ENCODE data around the gene LZTR1.
"Not testable (repeated sequence)": the region's sequence is repeated elsewhere in the genome, so short reads cannot be mapped to it uniquely, and the experiment has no call there.

The LZTR1 gene

DNA sequence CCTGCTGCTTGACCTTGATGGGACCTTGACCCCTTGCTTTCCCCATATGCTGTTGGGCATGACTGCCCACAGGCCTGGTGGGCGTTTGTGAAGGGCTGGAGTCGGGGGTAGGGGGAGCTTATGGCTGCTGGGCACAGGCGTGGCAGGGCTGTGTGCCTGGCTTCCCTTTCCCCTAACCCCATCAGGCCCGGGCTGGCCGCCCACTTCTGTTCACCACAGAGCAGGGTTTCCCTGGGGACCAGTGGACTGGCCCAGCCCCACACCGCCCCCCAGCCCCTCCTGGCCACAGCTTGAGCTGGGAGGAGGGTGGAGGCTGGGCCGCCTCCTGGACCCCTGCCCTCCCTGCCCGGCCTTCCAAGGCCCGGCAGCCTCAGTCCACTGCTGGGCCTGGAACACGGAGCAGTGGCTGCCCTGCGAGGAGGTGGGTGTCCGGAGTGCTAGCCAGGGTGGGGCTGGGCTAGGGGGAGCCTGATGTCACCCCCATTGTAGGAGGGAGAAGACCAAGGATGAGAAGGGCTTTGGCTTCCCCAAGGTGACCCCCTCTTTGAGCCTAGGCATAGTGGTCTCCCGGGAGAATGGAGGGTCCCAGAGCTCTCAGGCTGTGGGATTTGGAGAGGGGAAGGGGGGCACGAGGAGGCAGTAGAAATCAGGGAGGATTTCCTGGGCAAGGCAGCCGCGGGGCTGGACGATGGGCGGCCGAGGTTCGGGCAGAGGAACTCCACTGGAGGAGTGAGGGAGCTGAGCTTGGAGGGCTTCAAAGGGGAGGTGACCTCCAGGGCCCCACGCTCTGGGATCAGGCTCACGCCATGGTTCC is 15.0 kb upstream of the LZTR1 start, which contains the start of gene AIFM3:
Gene AIFM3 (plus strand): TSS at position 373 of the 814 bp plus-strand sequence. CDS start 690 bp downstream, outside the sequence.
- no peak for DNase-seq

DNA sequence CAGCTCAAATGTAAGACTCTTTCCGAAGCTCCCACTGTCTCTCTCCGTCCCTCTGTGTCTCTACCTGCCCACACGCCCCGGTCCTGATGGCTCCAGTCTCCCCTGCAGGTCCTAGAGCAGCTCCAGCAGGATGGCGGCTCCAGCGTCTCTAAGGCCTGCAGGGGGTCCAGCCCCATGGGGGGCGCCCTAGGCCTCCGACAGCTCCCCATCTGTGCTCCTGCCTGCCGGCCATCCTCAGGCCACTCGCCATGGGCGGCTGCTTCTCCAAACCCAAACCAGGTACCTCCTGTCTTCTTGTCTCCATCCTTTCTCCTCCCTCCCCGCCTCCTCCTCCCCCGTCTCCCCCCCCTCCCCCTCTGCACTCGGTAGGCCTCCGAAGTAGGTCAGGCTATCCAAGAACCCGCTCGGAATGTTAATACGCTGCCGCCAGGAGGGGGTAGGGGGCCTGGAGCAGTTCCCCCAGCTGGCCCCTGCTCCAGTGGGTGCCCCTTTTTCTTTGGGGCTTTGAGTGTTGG is 14.3 kb upstream of the LZTR1 start:
- DNase-seq: no peak

DNA sequence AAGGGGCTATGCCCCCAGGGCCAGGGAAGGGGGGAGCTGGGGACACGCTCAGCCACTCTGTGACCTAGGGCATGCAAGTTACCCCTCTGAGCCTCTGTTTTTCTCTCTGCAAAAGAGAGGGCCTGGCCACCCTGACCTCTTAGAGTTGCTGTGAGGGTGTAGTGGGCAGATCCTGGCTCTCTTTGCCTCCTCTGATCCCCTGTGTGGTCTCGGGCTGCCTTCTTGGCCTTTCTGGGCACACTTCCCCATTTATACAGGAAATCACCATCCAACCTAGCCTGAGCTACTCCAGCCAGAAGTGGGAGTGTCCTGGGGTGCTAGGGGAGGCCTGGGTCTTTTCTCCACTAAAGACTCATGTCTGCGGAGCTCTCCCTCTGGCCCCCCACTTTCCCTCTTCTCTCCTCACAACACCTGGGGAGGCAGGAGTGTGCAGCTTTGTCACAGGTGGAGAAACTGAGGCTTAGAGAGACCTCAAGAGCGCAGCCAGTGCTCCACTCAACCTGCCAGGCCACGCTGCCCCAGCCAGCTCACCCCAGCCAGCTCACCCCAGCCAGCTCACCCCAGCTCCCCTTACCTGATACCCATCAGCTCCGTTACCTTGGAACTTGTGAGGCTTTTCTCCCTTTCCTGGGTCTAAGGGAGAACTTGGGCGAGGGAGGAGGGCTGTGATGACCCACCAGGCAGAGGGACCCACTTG is 13.7 kb upstream of the LZTR1 start:
- DNase-seq: no peak

DNA sequence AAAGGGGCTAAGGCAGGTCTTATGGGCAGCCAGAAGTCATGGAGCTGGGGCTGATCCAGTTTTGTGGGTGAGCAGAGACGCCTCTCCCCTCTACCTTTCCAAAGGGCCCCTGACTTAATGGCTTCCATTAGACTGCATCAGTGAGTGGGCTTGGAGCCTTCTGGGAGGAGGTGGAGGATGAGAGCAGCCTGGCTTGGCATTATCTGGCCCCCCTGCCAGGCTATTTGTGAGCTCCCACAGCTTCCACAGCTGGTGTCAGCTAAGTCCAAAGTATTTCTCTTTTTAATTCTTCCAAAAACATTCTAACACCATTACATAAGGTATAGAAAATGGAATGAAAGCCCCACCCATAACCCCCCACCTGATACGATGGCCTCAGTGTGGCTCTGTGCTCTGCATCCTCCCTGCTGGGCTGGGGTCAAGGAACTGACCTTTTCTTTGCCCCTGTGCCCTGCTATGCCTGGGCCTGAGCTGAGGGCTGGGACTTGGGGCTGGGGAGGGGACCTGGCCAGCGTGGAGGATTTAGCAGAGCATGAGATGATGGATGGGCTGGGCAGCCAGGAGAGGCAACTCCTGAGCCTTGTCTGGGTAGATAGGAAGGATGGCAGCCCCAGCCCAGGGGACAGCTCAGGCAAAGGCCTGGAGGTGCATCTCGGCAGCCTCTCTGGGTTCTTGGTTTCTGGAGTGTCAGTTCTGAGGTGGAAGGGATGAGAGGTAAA is 11.0 kb upstream of the LZTR1 start:
- no peak for DNase-seq

DNA sequence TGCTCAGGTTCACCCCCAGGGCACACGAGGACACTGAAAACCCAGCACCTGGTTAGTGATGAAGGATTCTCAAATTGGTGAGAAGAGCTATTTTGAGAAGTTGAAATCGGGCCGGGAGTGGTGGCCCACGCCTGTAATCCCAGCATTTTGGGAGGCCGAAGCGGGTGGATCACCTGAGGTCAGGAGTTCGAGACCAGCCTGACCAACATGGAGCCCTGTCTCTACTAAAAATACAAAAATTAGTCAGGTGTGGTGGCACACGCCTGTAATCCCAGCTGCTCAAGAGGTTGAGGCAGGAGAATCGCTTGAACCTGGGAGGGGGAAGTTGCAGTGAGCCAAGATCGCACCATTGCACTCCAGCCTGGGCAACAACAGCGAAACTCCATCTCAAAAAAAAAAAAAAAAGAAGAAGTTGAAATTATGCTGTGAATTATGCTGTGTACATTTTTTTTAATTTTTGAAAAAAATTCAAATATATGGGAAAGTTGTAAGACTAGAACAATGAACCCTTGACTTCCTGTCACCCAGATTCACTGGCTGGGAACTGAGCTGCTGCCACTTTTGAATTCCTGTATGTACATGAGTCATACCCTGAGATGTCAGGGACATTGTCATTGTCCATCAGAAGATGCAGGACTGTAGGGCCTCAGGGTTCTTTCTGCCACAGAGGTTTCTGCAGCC is 9.9 kb upstream of the LZTR1 start:
- not testable (repeated sequence) for DNase-seq

DNA sequence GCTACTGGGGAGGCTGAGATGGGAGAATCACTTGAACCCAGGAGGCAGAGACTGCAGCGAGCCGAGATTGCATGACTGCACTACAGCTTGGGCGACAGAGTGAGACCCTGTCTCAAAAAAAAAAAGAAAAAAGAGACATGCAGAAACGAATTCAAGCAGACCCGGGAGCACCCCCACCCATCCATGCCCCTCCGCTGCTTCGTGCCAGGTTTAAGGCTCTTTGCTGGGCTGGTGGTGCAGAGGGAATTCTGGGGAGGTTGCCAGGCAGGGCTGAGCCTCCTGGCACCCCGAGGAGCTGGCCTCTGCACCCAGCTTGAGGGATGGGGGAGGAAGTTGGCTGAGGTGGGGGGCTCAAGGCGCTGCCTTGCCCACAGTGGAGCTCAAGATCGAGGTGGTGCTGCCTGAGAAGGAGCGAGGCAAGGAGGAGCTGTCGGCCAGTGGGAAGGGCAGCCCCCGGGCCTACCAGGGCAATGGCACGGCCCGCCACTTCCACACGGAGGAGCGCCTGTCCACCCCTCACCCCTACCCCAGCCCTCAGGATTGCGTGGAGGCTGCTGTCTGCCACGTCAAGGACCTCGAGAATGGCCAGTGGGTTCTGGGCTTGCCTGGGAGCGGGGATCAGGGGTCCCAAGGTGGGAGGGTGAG is 9.0 kb upstream of the LZTR1 start:
- DNase-seq: no peak

DNA sequence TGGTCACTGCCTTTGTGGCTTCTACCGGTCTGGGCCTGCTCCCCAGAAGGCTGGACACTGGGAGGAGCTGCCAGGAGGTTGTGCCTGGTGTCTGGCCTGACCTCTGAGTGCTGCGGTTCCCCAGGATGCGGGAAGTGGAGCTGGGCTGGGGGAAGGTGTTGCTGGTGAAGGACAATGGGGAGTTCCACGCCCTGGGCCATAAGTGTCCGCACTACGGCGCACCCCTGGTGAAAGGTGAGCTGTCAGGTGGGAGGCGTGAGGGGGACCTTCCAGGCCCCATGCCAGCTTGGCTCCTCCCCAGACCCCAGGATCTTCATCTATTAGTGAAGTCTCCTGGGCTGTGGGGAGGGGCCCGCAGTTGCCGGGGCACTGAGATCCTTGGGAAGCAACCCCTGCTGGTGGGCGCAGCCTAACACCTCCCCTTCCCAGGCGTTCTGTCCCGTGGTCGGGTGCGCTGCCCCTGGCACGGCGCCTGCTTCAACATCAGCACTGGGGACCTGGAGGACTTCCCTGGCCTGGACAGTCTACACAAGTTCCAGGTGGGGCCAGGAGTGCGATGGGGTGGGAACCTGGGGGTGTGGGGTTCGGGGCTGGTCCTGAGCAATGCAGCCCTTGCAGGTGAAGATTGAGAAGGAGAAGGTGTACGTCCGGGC is 8.3 kb upstream of the LZTR1 start:
- DNase-seq: no peak

DNA sequence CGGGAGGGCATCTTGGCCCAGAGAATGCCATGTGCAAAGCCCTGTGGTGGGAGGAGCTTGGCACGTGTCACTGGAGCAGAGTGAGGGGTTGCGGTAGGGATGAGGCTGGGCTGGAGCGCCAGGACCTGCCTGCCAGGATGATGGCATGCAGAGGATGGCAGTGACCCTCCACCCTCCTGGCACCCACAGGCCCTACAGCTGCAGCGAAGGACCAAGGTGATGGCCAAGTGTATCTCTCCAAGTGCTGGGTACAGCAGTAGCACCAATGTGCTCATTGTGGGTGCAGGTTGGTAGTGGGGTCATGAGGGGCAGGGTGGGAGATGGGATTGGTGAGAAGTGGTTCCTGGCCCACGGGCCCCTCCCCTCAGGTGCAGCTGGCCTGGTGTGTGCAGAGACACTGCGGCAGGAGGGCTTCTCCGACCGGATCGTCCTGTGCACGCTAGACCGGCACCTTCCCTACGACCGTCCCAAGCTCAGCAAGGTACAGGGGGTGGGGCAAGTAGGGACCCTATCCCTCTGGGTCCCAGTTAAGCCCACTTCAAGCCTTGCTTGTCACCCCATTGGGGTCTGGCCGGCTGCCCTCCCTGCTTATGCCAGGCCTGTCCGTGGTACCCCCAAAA is 7.7 kb upstream of the LZTR1 start:
- DNase-seq: no peak

DNA sequence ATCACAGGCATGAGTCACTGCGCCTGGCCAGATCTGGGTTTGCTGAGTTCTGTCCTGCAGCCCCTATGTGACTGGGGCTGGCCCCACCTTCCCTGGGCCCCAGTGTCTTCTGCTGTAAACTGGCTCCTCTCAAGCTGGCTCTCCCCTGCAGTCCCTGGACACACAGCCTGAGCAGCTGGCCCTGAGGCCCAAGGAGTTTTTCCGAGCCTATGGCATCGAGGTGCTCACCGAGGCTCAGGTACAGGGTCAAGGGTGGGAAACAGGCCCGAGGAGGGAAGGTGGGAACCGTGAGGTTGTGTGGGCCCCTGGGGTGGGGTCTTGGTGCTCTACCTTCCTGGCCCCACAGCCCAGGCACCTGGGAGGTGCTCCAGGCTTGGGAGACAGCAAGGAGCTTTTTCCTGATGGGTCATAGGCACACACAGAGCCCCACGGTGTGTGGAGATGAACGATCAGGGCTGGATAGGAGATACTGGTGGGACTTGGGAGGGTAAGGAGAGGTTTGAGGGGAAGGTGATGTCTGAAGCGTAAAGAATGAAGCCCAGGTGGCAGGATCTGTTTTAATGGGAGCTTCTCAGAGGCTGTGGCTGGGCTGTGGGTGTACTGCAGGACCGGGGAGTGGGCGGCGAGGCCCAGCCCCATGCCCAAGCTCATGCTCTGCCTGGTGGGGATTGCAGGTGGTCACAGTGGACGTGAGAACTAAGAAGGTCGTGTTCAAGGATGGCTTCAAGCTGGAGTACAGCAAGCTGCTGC is 6.4 kb upstream of the LZTR1 start:
- DNase-seq: no peak

DNA sequence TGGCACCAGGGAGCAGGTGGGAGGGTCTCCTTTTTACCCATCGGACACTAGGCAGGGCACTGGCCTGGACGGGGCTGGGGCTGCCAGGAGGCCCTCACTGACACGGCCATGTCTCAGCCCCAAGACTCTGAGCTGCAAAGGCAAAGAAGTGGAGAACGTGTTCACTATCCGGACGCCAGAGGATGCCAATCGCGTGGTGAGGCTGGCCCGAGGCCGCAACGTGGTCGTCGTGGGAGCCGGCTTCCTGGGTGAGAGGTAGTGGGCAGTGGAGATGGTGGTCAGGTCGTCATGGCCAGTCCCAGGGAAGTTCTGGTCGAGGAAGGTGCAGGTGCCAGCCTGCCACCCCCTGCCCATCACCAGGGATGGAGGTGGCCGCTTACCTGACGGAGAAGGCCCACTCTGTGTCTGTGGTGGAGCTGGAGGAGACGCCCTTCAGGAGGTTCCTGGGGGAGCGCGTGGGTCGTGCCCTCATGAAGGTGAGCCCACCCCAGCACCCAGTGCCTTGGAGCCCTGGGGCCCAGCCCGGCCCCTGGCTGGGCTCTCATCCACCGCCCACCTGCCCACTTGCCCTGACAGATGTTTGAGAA is 5.7 kb upstream of the LZTR1 start:
- no peak for DNase-seq

DNA sequence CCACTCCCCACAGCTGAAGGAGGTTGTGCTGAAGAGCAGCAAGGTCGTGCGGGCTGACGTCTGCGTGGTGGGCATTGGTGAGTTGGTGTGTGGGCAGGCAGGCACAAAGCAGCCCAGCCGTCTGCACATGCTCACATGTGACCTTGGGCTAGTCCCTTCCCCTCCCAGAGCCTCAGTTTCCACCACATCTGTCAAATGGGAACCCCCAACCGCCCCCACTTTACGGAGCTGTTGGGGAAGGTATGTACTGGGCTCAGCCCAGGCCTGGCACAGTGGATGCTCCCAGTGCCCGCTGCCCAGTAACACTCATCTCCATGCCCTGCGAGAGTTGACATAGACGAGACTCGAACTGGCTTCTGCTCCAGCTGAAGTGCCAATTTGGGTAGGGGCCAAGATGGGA is 5.1 kb upstream of the LZTR1 start:
- DNase-seq: no peak

DNA sequence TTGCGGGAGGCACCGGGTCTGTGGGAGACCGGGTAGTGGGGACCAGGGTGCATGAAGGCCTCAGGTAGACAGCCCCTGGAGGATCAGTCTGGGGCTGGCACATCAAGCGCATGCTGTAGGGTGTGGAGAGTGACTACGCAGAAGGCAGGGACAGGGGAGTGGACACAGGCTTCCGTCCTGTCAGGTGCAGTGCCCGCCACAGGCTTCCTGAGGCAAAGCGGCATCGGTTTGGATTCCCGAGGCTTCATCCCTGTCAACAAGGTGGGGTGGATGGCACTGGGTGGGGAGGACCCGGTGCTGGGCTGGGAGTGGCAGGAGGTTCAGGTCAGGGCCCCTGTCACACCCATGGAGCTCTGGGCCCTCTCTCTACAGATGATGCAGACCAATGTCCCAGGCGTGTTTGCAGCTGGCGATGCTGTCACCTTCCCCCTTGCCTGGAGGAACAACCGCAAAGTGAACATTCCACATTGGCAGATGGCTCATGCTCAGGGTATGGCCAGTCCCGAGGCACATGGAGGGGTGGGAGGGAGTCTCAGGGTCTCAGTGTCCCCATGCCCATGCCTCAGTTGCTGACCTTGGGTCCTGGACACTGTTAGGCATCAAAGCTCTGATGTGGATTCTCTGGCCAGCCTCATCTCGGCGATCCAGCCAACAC is 4.5 kb upstream of the LZTR1 start:
- DNase-seq: no peak

DNA sequence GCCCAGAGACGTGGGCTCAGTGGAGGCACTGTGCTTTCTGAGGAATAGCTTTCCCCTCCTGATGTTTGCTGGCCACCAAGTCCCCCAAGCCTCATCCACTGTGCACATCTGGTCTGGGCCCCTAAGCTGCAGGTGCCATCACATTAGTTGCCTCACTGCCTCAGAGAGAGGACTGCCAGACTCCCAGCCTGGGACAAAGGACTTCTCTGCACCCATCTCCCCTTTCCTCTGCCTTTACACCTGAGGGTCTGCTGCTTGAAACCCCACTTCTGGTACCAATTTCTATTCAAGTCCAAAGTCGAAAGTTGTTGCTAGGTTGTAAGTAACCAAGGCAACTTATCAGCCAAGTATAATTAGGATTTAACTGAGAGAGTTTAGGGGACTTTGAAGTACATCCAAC is 3.7 kb upstream of the LZTR1 start:
- DNase-seq: no peak

DNA sequence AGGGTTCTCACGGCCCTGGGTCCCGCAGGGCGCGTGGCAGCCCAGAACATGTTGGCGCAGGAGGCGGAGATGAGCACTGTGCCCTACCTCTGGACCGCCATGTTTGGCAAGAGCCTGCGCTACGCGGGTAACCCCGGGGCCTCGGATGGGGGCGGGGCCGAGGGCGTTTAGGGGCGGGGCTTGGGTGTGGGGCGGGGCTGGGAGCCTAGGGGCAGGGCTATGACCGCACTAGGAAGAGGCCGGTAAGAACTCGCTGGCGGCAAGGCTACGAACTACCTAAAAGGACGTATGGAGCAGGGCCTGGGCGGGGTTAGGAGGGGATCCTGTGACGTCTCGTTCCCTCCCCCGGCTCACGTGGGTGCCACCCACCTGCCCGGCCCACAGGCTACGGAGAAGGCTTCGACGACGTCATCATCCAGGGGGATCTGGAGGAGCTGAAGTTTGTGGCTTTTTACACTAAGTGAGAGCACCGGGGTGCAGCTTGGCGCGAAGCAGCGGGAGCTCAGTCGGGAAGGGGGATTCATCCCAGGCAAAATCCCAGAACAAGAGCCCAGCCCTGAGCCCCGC is 2.8 kb upstream of the LZTR1 start:
- DNase-seq: no peak

DNA sequence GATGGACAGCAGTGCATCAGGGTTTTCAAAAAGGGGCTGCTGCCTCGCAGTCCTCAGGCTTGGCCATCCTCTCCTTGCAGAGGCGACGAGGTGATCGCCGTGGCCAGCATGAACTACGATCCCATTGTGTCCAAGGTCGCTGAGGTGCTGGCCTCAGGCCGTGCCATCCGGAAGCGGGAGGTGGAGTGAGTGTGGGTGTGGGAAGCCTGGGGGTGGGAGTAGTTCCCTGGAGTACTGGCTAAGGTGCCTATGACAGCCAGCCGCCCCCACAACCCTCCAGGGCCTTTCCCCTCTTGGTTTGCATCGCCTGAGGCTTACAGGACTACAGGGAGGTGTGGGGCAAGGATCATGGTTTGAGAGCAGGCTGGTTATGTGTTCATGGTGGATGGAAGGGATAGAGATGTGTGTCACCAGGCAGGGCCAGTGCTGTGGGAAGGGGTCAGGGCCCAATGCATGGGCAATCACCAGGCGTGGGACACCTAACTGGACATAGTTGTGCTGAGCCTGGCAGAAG is 2.1 kb upstream of the LZTR1 start:
- DNase-seq: no peak

DNA sequence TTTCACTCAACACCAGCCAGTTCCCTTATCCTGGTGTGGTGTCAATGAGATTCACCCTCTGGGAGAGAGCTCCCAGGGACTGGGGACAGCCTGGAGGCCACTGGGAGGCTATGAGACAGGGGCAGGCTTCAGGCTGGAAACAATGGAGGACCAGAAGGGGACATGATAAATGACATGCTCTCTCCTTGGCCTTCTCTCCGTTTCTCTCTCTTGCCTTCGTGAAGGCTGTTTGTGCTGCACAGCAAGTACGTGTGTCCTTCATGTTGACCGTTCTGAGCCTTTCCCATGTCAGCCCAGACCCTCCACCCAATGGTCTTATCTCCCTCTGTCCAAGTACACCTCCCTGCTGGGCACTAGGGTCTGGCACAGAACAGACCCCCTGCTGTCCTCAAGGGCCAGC is 1.6 kb upstream of the LZTR1 start:
- no peak for DNase-seq

DNA sequence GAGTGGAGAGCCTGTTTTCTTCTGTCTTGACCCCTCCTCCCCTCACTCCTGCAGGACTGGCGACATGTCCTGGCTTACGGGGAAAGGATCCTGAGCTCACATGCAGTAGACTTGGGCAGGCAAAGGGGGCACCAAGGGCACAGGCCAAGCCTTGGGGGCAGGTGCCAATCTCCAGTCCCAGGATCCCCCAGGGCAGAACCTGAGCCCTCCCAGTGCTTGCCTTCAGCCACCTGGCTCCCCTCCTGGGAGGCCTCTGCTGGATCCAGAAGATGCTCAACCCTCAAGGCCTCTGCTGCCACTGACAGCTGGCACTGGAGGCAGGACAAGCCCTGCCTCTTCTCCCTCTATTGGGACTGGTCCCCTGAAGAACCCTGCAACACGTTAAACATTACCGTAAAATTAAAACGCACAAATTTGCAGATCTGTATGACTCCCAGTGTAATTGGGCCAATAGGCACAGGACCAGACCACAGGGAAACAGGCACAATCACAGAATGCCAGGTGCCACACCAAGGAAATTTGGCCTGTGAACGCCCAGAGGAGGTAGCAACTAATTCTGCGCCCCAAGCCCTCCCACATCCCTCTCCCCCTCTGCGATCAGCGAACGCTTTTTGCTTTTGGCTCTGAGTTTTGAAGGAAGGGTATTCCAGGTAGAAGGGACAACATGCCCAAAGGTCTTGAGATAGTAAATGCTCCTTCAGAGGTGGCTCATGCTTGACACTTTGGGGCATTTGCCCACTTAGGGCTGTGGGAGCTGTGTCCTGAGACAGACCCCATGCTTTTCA is 967 bp upstream of the LZTR1 start:
- DNase-seq: no peak

DNA sequence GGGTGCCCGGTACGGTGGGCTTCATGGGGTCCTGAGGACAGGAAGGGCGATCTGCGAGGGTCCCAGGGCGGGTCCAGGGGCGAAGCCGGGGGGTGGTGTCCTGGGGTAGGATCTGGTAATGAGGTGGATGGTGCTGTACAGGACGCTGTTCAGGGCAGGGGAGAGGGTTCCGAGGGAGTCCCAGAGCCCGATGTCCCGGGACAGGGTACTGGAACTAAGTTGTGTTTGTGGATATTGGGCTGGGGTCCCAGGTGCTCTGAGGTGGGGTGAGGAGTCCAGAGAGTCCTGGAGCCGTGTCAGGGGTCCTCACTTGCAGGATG is 426 bp downstream of the LZTR1 start:
- no peak for DNase-seq

All from DMS 273 treated with DMSO at 0.1 percent for 48 hours (cell line).